ENCODE data around the gene DHDDS.
A peak's percentile ranks its signal among the peaks of the same experiment; 100 is the strongest.

The DHDDS gene

GRCh38 chr1:26417111-26417759, 14.9 kb upstream of the DHDDS start:
- DNase-seq (ENCODE audit: low read depth in 2 of 2) = peak; percentile 75 to 84

- no peak for DNase-seq (ENCODE audit: low read depth in 2 of 2)
Measured at GRCh38 chr1:26418865-26419349, 13.2 kb upstream of the DHDDS start.

DNA sequence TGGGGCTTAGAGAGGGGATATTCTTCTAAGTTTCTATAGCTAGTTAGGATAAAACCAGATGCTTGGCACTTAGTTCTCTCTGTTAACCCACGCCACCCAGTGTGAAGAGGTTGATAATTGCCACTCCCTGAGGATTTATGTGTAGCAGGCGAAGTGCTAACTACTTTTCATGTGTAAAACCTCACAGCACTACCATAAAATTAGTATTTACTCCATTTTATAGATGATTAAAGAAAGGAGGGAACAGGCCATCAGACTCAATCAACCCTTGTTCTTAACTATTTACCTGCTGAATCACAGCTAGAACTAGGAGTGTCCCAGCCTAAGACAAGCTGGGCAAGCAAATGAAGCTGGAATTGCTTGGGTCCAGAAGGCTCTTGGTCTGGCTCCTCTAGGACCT, 12.6 kb upstream of the DHDDS start:
- DNase-seq (ENCODE audit: low read depth in 2 of 2) = no peak

GRCh38 chr1:26429721-26430120, 2.4 kb upstream of the DHDDS start:
- no peak for DNase-seq (ENCODE audit: low read depth in 2 of 2)

DNA sequence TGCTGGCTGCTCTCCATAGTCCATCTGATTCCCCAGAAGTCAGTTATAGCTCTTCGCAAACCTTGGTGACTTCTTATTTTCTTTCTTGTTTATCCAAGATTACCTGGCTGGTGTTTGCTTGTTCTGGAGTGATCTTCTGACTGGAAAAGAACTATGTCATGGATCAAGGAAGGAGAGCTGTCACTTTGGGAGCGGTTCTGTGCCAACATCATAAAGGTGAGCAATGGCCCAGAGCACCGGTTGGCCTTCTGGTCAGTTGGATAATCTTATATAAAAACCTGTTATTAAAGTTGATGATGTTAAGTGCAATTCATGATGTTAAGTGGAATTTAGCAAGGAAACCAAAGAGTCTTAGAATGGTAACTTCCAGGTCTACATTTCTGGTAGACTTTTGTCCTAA, 672 bp downstream of the DHDDS start:
- DNase-seq (ENCODE audit: low read depth in 2 of 2) = no peak

- no peak for DNase-seq (ENCODE audit: low read depth in 2 of 2)
Measured at GRCh38 chr1:26434161-26434752, 2.1 kb downstream of the DHDDS start.

GRCh38 chr1:26438041-26438440, 5.9 kb downstream of the DHDDS start:
- DNase-seq (ENCODE audit: low read depth in 2 of 2) = no peak

DNA sequence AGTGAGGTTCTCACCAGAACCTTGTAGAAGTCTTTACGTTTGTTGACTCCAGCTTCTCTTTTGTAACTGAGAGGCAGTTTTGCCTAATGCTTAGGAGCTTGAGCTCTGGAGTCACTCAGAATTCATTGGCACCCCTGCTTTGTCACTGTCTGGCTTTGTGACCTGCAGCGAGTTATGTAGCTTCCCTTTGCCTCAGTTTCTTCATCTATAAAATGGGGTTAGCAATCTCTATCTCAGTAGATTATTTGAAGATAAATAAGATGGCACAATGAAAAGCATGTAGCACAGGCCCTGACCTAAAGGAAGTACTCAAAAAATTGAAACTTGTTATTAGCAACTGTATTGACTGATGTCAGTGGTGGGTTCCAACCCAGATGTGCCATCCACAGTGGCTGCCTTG, 8.1 kb downstream of the DHDDS start:
- no peak for DNase-seq (ENCODE audit: low read depth in 2 of 2)

DNA sequence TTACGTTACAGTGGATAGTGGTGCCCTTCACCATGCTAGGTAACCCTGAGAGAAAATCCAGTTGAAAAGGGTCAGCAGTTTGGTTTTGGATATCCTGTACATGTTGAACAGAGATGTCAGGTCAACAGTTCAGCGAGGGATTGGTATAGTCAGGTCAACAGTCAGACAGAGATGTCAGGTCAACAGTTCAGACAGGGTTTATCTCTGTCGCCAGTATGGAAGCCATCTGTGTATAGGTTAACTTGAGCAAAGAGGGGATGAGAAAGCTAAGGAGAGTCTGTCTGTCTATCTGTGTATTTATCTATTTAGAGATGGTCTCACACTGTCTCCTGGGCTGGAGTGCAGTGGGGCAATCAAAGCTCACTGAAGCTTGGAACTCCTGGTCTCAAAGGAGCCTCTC, 17.7 kb downstream of the DHDDS start:
- DNase-seq (ENCODE audit: low read depth in 2 of 2) = no peak

DNA sequence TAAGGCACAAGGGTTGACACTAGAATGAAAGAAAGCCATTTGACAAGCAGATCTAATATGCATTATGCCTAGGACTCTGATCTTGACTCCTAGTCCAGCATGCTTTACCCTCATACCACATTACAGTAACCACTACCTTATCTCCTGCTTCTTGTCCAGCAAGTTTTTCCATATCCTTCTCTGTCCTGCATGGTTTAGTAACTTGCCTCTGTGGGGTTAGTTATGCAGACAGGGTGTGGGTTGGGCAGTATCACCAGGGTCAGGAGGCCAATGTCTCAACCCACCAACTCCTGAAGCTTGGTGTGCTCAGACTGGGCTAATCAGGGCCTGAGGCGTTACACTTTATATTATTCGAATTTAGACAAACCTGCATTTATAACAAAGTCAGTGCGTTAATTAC, 18.8 kb downstream of the DHDDS start:
- no peak for DNase-seq (ENCODE audit: low read depth in 2 of 2)

GRCh38 chr1:26452459-26453183, 20.5 kb downstream of the DHDDS start:
- DNase-seq (ENCODE audit: low read depth in 2 of 2) = no peak

DNA sequence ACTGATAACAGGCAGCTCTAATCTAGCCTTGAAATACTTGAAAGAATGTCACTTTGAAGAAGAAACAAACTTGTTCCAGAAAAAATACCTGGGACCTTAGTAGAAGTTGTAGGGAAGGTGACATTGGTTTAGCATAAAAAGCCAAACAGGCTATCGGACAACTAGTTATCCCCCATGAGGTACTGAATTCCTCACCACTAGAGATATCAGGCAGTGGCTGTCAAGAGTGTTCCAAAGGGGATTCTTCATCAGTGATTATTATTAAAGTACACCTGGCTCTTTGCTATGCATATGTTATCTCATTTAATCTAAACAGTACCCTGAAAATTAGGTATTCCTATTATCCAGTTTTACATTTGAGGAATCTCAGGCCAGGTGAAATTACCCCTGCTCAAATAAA, 27.0 kb downstream of the DHDDS start:
- no peak for DNase-seq (ENCODE audit: low read depth in 2 of 2)

- DNase-seq (ENCODE audit: low read depth in 2 of 2) = no peak
Measured at GRCh38 chr1:26459573-26460031, 27.5 kb downstream of the DHDDS start.

GRCh38 chr1:26468911-26469310, 36.8 kb downstream of the DHDDS start:
- DNase-seq (ENCODE audit: low read depth in 2 of 2) = no peak

DNA sequence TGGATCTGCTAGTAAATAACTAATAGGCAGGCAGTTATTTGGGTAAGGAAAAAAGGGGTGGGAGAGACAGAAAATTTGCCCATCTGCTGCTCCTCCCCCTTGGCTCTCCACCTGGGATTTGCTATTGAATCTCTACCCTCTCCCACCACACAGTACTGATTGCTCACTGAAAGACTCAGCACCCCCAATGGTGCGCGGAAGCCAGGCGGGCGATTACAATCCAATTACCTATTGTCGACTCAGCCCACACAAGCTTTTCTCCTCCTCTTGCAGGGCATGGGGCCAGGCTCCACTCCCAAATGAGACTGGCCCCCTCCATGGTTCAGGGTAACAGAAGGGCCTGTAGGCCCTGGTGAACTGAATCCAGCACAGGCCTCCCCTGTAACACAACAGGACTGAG, 37.4 kb downstream of the DHDDS start:
- DNase-seq (ENCODE audit: low read depth in 2 of 2) = no peak

- DNase-seq (ENCODE audit: low read depth in 2 of 2) = no peak
Measured at GRCh38 chr1:26470878-26471497, 38.9 kb downstream of the DHDDS start.

- DNase-seq (ENCODE audit: low read depth in 2 of 2) = peak; percentile 4 to 33
Measured at GRCh38 chr1:26471498-26472319, 39.6 kb downstream of the DHDDS start.

GRCh38 chr1:26472320-26472900, 40.3 kb downstream of the DHDDS start, which contains the start of gene HMGN2:
TSS of gene HMGN2 (plus strand) at chr1:26472440. CDS start at chr1:26472613, 173 bp downstream.
- peak; percentile 85 to 87 for DNase-seq (ENCODE audit: low read depth in 2 of 2)

DNA sequence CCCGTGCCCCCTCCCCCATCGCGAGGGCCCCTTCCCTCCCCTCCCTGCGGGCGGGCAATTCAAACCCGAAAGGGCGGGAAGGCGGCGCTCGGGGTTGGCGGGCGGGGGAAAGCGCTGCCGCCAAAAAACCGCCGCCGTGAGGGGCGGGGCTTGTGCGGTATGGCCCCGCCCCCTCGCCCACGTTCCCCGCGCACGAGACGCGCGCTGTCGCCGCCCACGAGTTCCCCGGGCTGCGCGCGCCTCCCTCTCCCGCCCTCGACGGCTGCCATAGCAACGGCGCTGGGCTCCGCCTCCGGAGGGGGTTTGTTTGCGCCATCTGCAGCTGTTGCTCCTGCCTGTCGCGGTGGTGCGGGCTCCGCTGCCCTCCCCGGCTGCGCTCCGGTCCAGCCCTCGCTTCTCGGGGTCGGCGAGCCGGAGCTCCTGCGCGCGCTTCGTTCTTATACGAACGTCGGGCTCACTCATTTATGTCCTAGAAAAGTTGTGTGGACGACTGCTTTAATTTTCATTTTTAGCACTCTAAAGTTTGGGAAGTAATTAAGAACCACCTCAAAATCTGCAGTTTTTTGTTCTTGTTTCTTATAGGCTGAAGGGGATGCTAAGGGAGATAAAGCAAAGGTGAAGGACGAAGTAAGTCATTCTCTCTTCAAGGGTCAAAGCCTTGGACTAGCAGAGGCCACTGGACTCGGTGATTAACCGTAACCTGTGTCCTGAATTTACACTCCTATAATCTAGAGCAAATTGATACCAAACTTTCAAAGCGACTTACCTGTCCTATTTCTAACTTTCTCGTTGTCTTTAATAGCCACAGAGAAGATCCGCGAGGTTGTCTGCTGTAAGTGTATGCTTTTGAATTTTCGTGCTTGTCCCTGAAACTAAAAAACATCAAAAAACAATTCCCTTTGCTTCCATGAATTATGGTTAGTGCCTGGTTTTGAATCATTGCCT, 41.1 kb downstream of the DHDDS start:
- DNase-seq (ENCODE audit: low read depth in 2 of 2) = peak; percentile 94 to 96

GRCh38 chr1:26474818-26475217, 42.7 kb downstream of the DHDDS start:
- no peak for DNase-seq (ENCODE audit: low read depth in 2 of 2)

Measured in stimulated activated CD4-positive, alpha-beta T cell treated with anti-CD3 and anti-CD28 coated beads, Interleukin-1b, Interleukin-23, amount 100 ng/mL, for 4 hours (primary cell).